ENCODE results near the gene SNAPC5. TPM values are rescaled to one million over a fixed set of nuclear protein-coding genes. Genes with fewer than 3 reads are reported as not detected.
"Not testable (repeated sequence)": the region's sequence is repeated elsewhere in the genome, so short reads cannot be mapped to it uniquely, and the experiment has no call there.

Gene SNAPC5
- total and polyA plus RNA-seq, 2 donors from 2014 or later = 29.6 to 49.6 TPM

DNA sequence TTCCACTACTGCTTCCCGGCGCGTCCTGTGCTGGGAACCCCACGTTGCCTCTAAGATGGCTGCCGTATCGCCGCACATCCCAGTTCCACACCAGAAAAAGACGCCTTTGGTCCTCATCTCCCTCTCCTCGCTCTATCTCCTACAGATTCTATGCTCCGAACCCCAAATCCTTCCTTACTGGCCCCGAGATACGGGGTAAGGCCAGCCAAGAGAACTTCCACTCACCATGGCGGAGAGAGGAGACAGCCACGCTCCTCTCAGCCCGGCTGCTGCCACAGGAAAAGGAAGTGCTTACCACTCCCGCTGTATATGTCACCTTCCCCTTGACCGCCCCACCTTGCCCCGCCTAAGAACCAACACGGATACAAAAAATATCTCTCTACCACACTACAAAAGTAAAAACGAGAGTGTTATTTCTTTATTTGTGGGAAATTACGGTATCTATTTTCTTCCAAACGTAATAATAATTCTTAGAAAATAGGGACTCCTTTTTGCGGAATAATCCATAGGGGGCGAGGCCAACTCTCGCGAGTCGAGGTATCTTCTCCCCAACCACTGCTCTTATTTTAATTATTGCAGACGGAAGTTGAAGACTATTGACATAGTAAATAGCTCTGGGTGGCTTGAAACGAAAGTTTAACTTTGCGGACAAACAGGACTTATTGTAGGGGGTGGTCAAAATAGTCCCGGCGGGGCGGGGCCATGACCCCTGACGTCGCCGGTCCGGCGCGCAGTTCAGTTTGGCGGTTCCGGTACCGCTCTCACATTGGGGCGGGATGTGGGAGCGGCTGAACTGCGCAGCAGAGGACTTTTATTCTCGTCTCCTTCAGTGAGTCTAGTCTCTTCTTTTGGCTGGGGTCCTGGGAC is 7.2 kb upstream of the SNAPC5 start, which contains the start of the genes RPL4 and ZWILCH:
RPL4 (minus strand) TSS at position 293 of the 867 bp plus-strand sequence; CDS start at position 228, 65 bp downstream.
ZWILCH (plus strand) TSS at position 764 of the 867 bp plus-strand sequence; CDS start at position 777, 13 bp downstream.
- FAIRE-seq (no peak), DNase-seq (peak; percentile 79 to 94 (median 87))

GRCh38 chr15:66503780-66504562 is 6.4 kb upstream of the SNAPC5 start:
- DNase-seq = no peak
- TF ChIP-seq, protein P1, sequence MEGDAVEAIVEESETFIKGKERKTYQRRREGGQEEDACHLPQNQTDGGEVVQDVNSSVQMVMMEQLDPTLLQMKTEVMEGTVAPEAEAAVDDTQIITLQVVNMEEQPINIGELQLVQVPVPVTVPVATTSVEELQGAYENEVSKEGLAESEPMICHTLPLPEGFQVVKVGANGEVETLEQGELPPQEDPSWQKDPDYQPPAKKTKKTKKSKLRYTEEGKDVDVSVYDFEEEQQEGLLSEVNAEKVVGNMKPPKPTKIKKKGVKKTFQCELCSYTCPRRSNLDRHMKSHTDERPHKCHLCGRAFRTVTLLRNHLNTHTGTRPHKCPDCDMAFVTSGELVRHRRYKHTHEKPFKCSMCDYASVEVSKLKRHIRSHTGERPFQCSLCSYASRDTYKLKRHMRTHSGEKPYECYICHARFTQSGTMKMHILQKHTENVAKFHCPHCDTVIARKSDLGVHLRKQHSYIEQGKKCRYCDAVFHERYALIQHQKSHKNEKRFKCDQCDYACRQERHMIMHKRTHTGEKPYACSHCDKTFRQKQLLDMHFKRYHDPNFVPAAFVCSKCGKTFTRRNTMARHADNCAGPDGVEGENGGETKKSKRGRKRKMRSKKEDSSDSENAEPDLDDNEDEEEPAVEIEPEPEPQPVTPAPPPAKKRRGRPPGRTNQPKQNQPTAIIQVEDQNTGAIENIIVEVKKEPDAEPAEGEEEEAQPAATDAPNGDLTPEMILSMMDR (IDR thresholded peaks at IDR 0.05; ENCODE audit: borderline replicate concordance, extremely low read depth, insufficient read depth) = no peak
- H3K36me3 ChIP-seq (ENCODE audit: control insufficient read depth in 2 of 3, insufficient read depth in 3 of 3, low read length in 3 of 3) = peaks cover 6 to 34% (median 27%) of the 10 kb centered on the region in 3 donors
- no peak for FAIRE-seq
- peak overlapping the region; percentile 93 to 98 for H3K27ac ChIP-seq (ENCODE audit: low read depth in 2 of 2, low read length in 2 of 2)
- no peaks in the 10 kb centered on the region for H3K9me3 ChIP-seq (ENCODE audit: control insufficient read depth in 2 of 3, insufficient read depth in 1 of 3, low read length in 3 of 3)
- peak overlapping the region; percentile 95 to 98 (median 97) for H3K4me3 ChIP-seq (ENCODE audit: low read length in 3 of 3)
- peaks cover 3 to 7% (median 5%) of the 10 kb centered on the region in 3 donors for H3K4me1 ChIP-seq (ENCODE audit: control insufficient read depth in 2 of 3, insufficient read depth in 2 of 3, low read depth in 1 of 3, low read length in 3 of 3)
- H3K27me3 ChIP-seq (ENCODE audit: control insufficient read depth, insufficient read depth, low read length) = no peaks in the 10 kb centered on the region
- peak overlapping the region; percentile 95 to 96 (median 95) for H3K9ac ChIP-seq (ENCODE audit: low read length in 3 of 3)
- intact Hi-C loops (cut with DNase I) = no loop called here

More for the DNA sequence above, 7.2 kb upstream of the SNAPC5 start, which contains the start of the genes RPL4 and ZWILCH:
- Histone ChIP-seq H3K4me1 (ENCODE audit: control insufficient read depth in 2 of 3, insufficient read depth in 2 of 3, low read depth in 1 of 3, low read length in 3 of 3) (peaks cover 3 to 7% (median 5%) of the 10 kb centered on the region in 3 donors), H3K27ac (ENCODE audit: low read depth in 2 of 2, low read length in 2 of 2) (peak within 1 kb of the TSS; percentile 93 to 98), H3K9me3 (ENCODE audit: control insufficient read depth in 2 of 3, insufficient read depth in 1 of 3, low read length in 3 of 3) (no peaks in the 10 kb centered on the region), H3K27me3 (ENCODE audit: control insufficient read depth, insufficient read depth, low read length) (no peaks in the 10 kb centered on the region), H3K36me3 (ENCODE audit: control insufficient read depth in 2 of 3, insufficient read depth in 3 of 3, low read length in 3 of 3) (peaks cover 5 to 26% (median 23%) of the 10 kb centered on the region in 3 donors), H3K9ac (ENCODE audit: low read length in 3 of 3) (peak within 1 kb of the TSS; percentile 95 to 96 (median 95)), H3K4me3 (ENCODE audit: low read length in 3 of 3) (peak within 1 kb of the TSS; percentile 95 to 98 (median 97))
- intact Hi-C loops (cut with DNase I) = no loop called here
- TF ChIP-seq, protein P1 (IDR thresholded peaks at IDR 0.05; ENCODE audit: borderline replicate concordance, extremely low read depth, insufficient read depth) = no peak

- peaks cover 3 to 13% (median 6%) of the 10 kb centered on the region in 3 donors for H3K4me1 ChIP-seq (ENCODE audit: control insufficient read depth in 2 of 3, insufficient read depth in 2 of 3, low read depth in 1 of 3, low read length in 3 of 3)
- H3K36me3 ChIP-seq (ENCODE audit: control insufficient read depth in 2 of 3, insufficient read depth in 3 of 3, low read length in 3 of 3) = peaks cover 10 to 43% (median 31%) of the 10 kb centered on the region in 3 donors
- H3K27ac ChIP-seq (ENCODE audit: low read depth in 2 of 2, low read length in 2 of 2); H3K9me3 ChIP-seq (ENCODE audit: control insufficient read depth in 2 of 3, insufficient read depth in 1 of 3, low read length in 3 of 3); DNase-seq; H3K27me3 ChIP-seq (ENCODE audit: control insufficient read depth, insufficient read depth, low read length); FAIRE-seq; intact Hi-C loops (cut with DNase I): not testable (repeated sequence)
- H3K4me3 ChIP-seq (ENCODE audit: low read length in 3 of 3) = peak overlapping the region; percentile 95 to 98 (median 97)
- H3K9ac ChIP-seq (ENCODE audit: low read length in 3 of 3) = peak overlapping the region; percentile 95 to 96 (median 95)
Measured at GRCh38 chr15:66503041-66503648, 5.6 kb upstream of the SNAPC5 start.
